ENCODE data around the gene CYTH1. TPM values are rescaled to one million over a fixed set of nuclear protein-coding genes. Genes with fewer than 3 reads are reported as not detected.

The CYTH1 gene
- total and polyA plus RNA-seq, 7 donors, result 18.7 to 40.4 (median 29.8) TPM

- H3K27me3 ChIP-seq (ENCODE audit: insufficient read depth in 3 of 3, low read length in 2 of 3), result no peaks in the 10 kb centered on the region
- H3K9me3 ChIP-seq, result no peaks in the 10 kb centered on the region
- intact Hi-C loops (cut with DNase I), result no loop called here
- no peak overlapping the region for H3K4me3 ChIP-seq
- no peak for TF ChIP-seq CTCF (IDR thresholded peaks at IDR 0.05)
- peaks cover 0 to 28% of the 10 kb centered on the region in 2 donors for H3K36me3 ChIP-seq (ENCODE audit: insufficient read depth in 1 of 2, low read depth in 1 of 2)
- 91 to 95% (median 91%) methylated on average over 20 of the region's 20 CpGs for WGBS, 3 donors
- H3K27ac ChIP-seq, result no peak overlapping the region
- ATAC-seq (no peak), DNase-seq (no peak)
- H3K4me1 ChIP-seq, result peaks cover 43% of the 10 kb centered on the region
These were observed 111.0 kb downstream of the CYTH1 start for GRCh38 chr17:78670850-78671725.

- no peak for TF ChIP-seq CTCF (IDR thresholded peaks at IDR 0.05)
- no peaks in the 10 kb centered on the region for H3K9me3 ChIP-seq
- intact Hi-C loops (cut with DNase I), result no loop called here
- no peaks in the 10 kb centered on the region for H3K27me3 ChIP-seq (ENCODE audit: insufficient read depth in 3 of 3, low read length in 2 of 3)
- ATAC-seq (peak in 2 of 4 donors; percentile 15 to 22), DNase-seq (no peak)
- WGBS, 3 donors, result 83 to 86% (median 83%) methylated on average over 23 of the region's 23 CpGs
- no peak overlapping the region for H3K27ac ChIP-seq
- H3K36me3 ChIP-seq (ENCODE audit: insufficient read depth in 1 of 2, low read depth in 1 of 2), result peaks cover 0 to 17% of the 10 kb centered on the region in 2 donors
- H3K4me3 ChIP-seq, result no peak overlapping the region
- H3K4me1 ChIP-seq, result peaks cover 35% of the 10 kb centered on the region
These were observed 112.0 kb downstream of the CYTH1 start for GRCh38 chr17:78669975-78670518.

GRCh38 chr17:78669256-78669974, 112.7 kb downstream of the CYTH1 start:
- H3K4me1 ChIP-seq, result peaks cover 31% of the 10 kb centered on the region
- intact Hi-C loops (cut with DNase I), result no loop called here
- ATAC-seq, result no peak
- H3K4me3 ChIP-seq, result no peak overlapping the region
- peaks cover 0 to 11% of the 10 kb centered on the region in 2 donors for H3K36me3 ChIP-seq (ENCODE audit: insufficient read depth in 1 of 2, low read depth in 1 of 2)
- no peaks in the 10 kb centered on the region for H3K27me3 ChIP-seq (ENCODE audit: insufficient read depth in 3 of 3, low read length in 2 of 3)
- no peak for DNase-seq
- H3K9me3 ChIP-seq, result no peaks in the 10 kb centered on the region
- no peak for TF ChIP-seq CTCF (IDR thresholded peaks at IDR 0.05)
- WGBS, 3 donors, result 88 to 91% (median 90%) methylated on average over 22 of the region's 22 CpGs
- H3K27ac ChIP-seq, result no peak overlapping the region

GRCh38 chr17:78668847-78669246, 113.2 kb downstream of the CYTH1 start:
- Histone ChIP-seq H3K27me3 (ENCODE audit: insufficient read depth in 3 of 3, low read length in 2 of 3) (no peaks in the 10 kb centered on the region), H3K4me3 (no peak overlapping the region), H3K27ac (no peak overlapping the region), H3K36me3 (ENCODE audit: insufficient read depth in 1 of 2, low read depth in 1 of 2) (peaks cover 0 to 9% of the 10 kb centered on the region in 2 donors), H3K4me1 (peaks cover 26% of the 10 kb centered on the region), H3K9me3 (no peaks in the 10 kb centered on the region)
- ATAC-seq (no peak), DNase-seq (no peak)
- intact Hi-C loops (cut with DNase I), result no loop called here
- 83 to 89% (median 85%) methylated on average over 4 of the region's 4 CpGs for WGBS, 3 donors
- TF ChIP-seq CTCF (IDR thresholded peaks at IDR 0.05), result no peak
